Right lobe of liver (tissue), 4 donors: Measurements from ENCODE around the gene RAB39B.

Experiments used
- POLR2A ChIP-seq: fragments of 450-650 bp; IDR thresholded peaks from one replicate; pipeline ENCODE4 v1.6.1; 2017; ENCODE audit warnings: antibody characterized with exemption, mild to moderate bottlenecking
- TF ChIP-seq, protein P1 (sequence below), 4 donors: fragments of 200-600 bp in 3 of 4; fragments of 450-650 bp in 1 of 4; IDR thresholded peaks; one replicate each; pipeline versions ENCODE4 v1.5.1 to v1.8.0; 2016 to 2022; ENCODE audit warnings: antibody characterized with exemption in 4 of 4, mild to moderate bottlenecking in 2 of 4
- donor health status: DM: no; HTN: no; CAD: no.
- donor health status: DM: no; HTN: no; CAD: no.
- donor health status: DM: no; HTN: yes; CAD: no.

- TF ChIP-seq, protein P1, sequence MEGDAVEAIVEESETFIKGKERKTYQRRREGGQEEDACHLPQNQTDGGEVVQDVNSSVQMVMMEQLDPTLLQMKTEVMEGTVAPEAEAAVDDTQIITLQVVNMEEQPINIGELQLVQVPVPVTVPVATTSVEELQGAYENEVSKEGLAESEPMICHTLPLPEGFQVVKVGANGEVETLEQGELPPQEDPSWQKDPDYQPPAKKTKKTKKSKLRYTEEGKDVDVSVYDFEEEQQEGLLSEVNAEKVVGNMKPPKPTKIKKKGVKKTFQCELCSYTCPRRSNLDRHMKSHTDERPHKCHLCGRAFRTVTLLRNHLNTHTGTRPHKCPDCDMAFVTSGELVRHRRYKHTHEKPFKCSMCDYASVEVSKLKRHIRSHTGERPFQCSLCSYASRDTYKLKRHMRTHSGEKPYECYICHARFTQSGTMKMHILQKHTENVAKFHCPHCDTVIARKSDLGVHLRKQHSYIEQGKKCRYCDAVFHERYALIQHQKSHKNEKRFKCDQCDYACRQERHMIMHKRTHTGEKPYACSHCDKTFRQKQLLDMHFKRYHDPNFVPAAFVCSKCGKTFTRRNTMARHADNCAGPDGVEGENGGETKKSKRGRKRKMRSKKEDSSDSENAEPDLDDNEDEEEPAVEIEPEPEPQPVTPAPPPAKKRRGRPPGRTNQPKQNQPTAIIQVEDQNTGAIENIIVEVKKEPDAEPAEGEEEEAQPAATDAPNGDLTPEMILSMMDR (IDR thresholded peaks at IDR 0.05), result no peak
- no peak for TF ChIP-seq POLR2A
Observed at GRCh38 chrX:155215443-155216178, 48.7 kb downstream of the RAB39B start.
